HG02840 (cell line): ENCODE results near the gene ANKRD6.
"Not testable (repeated sequence)": the region's sequence is repeated elsewhere in the genome, so short reads cannot be mapped to it uniquely, and the experiment has no call there.

Source experiments
- ATAC-seq: cut with Tn5 transposase; IDR thresholded peaks from one replicate; pipeline ENCODE4 v1.9.1; 2021; ENCODE audit warnings: mild to moderate bottlenecking, moderate library complexity, moderate number of reproducible peaks; ENCODE audit not compliant: unreplicated experiment, low FRiP score

ANKRD6 gene

DNA sequence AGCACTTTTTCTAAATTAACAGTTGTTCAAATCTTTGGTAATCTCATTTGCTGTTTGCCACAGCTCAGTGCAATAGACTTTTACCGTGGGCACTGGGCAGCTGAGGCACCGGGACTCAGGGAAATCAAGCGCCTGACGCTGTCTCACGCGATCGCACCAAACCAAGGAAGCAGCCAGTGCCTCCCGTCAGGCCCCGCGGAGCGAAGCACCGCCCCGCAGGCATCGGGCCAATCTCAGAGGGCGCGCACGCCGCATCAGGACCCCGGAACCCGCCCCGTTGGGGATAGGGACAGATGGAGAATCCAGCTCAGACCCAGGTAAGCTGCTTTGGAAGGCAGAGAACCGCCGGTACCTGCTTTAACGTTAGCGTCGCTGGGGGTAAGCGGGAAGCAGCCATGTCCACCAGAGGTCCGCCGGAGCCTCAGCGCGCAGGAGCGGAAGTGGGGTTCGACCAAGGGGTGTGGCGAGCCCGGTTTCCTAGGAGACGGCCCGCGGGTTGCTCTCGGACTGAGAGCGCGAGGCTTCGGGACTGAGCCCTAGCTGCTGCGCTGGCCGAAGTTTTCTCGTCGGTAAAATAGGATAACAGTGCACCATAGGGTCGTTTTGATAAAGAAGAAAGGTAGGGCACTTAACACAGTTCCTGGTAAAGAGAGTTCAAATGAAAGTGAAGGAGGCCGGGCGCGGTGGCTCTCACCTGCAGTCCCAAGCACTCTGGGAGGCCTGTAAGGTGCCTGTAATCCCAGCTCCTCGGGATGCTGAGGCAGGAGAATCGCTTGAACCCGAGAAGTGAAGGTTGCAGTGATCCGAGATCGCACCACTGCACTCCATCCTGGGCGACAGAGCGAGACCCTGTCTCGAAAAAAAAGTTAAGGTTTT lies 205.6 kb downstream of the ANKRD6 start, which contains the start of gene LYRM2:
Gene LYRM2, minus strand, starts transcription at position 428 of the 876 bp plus-strand sequence. Its CDS starts 31 bp downstream, at position 397.
- ATAC-seq: peak; percentile 98

GRCh38 chr6:89640804-89641203 lies 207.9 kb downstream of the ANKRD6 start:
- no peak for ATAC-seq

DNA sequence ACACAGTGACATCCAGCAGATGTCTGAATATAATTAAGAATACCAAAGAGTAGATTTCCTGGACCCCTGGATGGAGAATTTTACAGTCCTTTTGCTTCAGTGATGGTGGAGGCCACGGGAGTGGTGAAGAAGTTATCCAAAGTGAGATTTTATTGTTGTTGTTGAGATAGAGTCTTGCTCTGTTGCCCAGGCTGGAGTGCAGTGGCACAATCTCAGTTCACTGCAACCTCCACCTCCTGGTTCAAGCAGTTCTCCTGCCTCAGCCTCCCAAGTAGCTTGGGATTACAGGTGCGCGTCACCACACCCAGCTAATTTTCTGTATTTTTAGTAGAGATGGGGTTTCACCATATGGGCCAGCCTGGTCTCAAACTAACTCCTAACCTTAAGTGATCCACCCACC lies 208.6 kb downstream of the ANKRD6 start:
- ATAC-seq: not testable (repeated sequence)

DNA sequence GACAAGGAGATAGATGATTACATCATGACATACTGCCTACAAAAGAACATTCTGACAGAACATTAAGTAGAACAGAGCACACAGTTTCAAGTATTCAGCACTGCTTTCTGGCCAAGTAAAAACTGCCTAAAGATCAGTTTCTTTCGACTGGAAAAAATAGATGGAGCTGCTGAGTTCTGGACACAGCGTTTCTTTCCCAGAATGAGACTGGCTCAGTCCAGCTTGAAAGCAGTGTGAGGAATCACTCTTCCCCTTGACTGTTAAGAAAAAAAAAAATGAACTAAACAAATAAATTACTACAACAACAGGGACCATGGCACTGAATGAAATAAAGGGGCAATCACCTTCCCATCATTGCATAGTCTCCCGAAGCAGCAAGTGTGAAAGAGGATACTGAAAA lies 210.0 kb downstream of the ANKRD6 start:
- no peak for ATAC-seq

GRCh38 chr6:89643406-89643805 lies 210.5 kb downstream of the ANKRD6 start:
- ATAC-seq: no peak

GRCh38 chr6:89644864-89645263 lies 211.9 kb downstream of the ANKRD6 start:
- ATAC-seq: no peak

- no peak for ATAC-seq
These were observed 216.7 kb downstream of the ANKRD6 start for GRCh38 chr6:89649682-89650081.

GRCh38 chr6:89650579-89650978 lies 217.6 kb downstream of the ANKRD6 start:
- no peak for ATAC-seq

- ATAC-seq: no peak
These were observed 222.2 kb downstream of the ANKRD6 start for GRCh38 chr6:89655122-89655521.

- ATAC-seq: no peak
These were observed 224.7 kb downstream of the ANKRD6 start for GRCh38 chr6:89657445-89658158.

- no peak for ATAC-seq
These were observed 228.0 kb downstream of the ANKRD6 start for GRCh38 chr6:89660981-89661380.

DNA sequence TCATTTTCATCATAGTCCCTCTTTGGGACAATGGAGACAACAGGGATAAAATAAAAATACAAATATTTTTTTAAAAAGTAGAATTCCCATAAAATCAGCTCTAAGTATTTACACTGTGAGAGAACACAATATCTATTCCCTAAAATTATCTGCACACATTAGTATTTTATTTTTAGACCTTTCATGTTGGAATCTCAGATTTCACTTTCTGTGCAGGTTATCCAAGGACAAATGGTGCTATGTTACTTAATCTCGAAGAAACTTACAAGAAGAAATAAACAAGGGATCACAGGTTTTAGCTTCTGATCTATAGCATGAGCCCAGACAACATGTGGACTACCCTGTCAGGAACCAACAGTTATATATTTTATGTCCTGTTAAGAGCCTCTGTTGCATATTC lies 228.6 kb downstream of the ANKRD6 start:
- ATAC-seq: no peak

DNA sequence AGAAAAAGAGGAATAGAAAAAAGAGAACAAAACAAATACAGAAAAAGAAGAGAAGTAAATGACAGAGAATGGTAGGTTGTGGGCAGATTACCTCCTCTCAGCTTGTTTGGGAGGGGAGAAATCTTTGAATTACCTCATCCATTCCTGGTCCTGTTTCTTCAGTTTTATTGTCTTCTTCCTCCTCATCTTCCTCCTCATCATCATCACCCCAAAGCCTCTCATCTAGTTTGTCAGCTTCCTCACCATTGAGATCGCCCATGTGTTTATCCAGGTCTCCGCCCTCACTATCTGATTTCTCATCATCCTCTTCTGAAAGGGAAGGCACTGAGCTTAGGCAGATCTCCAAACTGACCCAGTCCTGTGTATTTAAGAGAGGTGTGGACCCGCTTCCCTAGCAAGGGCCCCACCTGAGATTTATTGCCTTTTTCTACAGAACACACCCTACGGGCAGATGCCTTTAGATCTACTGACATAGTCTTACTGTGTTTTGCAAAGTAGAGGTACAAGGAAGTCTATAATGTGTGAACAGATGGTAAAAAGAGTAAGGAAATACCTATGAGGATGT lies 229.8 kb downstream of the ANKRD6 start:
- no peak for ATAC-seq

GRCh38 chr6:89667872-89668556 lies 235.1 kb downstream of the ANKRD6 start:
- ATAC-seq: no peak

DNA sequence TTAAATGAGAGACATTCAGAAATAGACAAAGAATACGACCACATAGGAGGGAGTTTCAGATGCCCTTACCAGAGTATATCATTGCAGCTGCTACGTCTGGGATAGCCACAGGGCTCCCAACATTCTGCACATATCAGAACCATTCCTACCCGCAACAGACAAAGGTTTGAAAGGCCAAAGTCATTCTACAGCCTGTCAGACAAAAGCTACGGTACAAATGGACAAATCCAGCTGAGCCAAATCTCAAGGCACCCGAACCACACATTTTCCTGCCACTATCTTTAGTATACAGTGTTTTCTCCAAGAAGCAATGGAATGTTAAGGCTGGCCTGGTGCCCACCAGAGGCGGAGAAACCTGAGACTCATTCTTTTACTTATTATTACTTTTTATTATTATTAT lies 236.1 kb downstream of the ANKRD6 start:
- ATAC-seq: no peak

GRCh38 chr6:89670935-89671565 lies 238.1 kb downstream of the ANKRD6 start:
- no peak for ATAC-seq

- ATAC-seq: no peak
These were observed 243.2 kb downstream of the ANKRD6 start for GRCh38 chr6:89675949-89676748.

DNA sequence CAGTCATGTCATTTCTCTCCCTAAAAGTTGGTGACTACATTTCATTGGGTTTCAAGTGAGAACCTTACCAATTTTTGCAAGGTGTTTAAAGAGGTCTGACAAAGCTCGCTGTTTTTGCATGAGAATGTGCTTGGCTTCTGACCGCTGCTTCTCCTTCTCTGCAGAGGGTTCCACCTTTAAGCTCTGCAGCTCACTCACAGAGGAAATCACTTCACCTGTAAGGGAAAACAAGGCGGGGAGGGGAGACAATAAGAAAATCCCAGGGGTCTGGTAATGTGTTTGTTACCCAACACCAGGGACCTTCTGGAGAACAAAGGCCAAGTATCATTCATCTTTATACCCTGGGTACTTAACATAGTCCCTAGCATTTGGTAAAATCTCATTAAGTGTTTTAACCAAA lies 245.6 kb downstream of the ANKRD6 start:
- no peak for ATAC-seq
